ENCODE data around the gene AP4E1.

- TF ChIP-seq CBX8 (IDR thresholded peaks at IDR 0.05; ENCODE audit: borderline replicate concordance, low read depth, low read length) (no peak), TAF7 (optimal IDR thresholded peaks at IDR 0.05; ENCODE audit: borderline replicate concordance, low read depth, low read length) (no peak), NRF1 (IDR thresholded peaks at IDR 0.05; ENCODE audit: low read depth, low read length) (no peak), SAP30 (IDR thresholded peaks at IDR 0.05; ENCODE audit: insufficient read depth, insufficient replicate concordance, low read length) (no peak), CTCF (IDR thresholded peaks at IDR 0.05; ENCODE audit: control extremely low read depth in 1 of 3, insufficient read depth in 1 of 3, low read depth in 1 of 3, low read length in 3 of 3) (no peak), POLR2A (IDR thresholded peaks at IDR 0.05; ENCODE audit: control extremely low read depth in 1 of 2, low read depth in 2 of 2, low read length in 2 of 2) (no peak), JUN (IDR thresholded peaks at IDR 0.05; ENCODE audit: low read depth, low read length) (no peak)
These were observed 18.9 kb upstream of the AP4E1 start for GRCh38 chr15:50889589-50889988.
